Lower leg skin (tissue), 3 donors: Measurements from ENCODE around the gene CMTM2.

Source experiments
- POLR2A ChIP-seq, 2 donors: fragments of 450-650 bp; IDR thresholded peaks; one replicate each; pipeline ENCODE4 v1.6.1; 2016 to 2017; ENCODE audit warnings: antibody characterized with exemption in 2 of 2, mild to moderate bottlenecking in 1 of 2, moderate library complexity in 1 of 2
- TF ChIP-seq, protein P1 (sequence below), 3 donors: fragments of 450-650 bp; IDR thresholded peaks; one replicate each; pipeline ENCODE4 v1.5.1; 2016; ENCODE audit warnings: antibody characterized with exemption in 3 of 3, mild to moderate bottlenecking in 3 of 3, moderate library complexity in 2 of 3

DNA sequence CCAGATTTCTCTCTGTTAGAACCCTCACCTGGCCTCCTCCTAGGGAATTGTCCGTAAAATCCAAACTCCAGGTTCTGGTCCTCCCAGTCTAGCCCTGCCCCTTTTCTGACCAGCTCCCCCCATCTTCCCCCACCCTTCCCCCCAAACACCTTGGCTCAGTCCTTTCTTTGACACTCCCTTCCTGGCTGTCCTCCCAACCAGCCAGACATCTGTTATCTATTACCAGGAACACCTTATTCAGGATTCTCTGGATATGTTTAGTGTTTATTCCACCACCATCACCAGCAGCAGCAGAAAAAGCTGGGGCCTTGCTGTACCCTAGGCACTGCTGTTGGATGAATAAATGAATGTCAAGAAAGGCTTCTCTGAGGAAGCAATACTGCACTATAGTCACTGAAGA lies 21.2 kb downstream of the CMTM2 start:
- TF ChIP-seq, protein P1, sequence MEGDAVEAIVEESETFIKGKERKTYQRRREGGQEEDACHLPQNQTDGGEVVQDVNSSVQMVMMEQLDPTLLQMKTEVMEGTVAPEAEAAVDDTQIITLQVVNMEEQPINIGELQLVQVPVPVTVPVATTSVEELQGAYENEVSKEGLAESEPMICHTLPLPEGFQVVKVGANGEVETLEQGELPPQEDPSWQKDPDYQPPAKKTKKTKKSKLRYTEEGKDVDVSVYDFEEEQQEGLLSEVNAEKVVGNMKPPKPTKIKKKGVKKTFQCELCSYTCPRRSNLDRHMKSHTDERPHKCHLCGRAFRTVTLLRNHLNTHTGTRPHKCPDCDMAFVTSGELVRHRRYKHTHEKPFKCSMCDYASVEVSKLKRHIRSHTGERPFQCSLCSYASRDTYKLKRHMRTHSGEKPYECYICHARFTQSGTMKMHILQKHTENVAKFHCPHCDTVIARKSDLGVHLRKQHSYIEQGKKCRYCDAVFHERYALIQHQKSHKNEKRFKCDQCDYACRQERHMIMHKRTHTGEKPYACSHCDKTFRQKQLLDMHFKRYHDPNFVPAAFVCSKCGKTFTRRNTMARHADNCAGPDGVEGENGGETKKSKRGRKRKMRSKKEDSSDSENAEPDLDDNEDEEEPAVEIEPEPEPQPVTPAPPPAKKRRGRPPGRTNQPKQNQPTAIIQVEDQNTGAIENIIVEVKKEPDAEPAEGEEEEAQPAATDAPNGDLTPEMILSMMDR (IDR thresholded peaks at IDR 0.05): no peak
- TF ChIP-seq POLR2A (IDR thresholded peaks at IDR 0.05): no peak
